HG03196 (cell line): ENCODE results near the gene TRPM2.
"Not testable (repeated sequence)": the region's sequence is repeated elsewhere in the genome, so short reads cannot be mapped to it uniquely, and the experiment has no call there.

Experiments used
- ATAC-seq: cut with Tn5 transposase; IDR thresholded peaks from one replicate; pipeline ENCODE4 v1.9.1; 2021; ENCODE audit not compliant: unreplicated experiment

The TRPM2 gene

DNA sequence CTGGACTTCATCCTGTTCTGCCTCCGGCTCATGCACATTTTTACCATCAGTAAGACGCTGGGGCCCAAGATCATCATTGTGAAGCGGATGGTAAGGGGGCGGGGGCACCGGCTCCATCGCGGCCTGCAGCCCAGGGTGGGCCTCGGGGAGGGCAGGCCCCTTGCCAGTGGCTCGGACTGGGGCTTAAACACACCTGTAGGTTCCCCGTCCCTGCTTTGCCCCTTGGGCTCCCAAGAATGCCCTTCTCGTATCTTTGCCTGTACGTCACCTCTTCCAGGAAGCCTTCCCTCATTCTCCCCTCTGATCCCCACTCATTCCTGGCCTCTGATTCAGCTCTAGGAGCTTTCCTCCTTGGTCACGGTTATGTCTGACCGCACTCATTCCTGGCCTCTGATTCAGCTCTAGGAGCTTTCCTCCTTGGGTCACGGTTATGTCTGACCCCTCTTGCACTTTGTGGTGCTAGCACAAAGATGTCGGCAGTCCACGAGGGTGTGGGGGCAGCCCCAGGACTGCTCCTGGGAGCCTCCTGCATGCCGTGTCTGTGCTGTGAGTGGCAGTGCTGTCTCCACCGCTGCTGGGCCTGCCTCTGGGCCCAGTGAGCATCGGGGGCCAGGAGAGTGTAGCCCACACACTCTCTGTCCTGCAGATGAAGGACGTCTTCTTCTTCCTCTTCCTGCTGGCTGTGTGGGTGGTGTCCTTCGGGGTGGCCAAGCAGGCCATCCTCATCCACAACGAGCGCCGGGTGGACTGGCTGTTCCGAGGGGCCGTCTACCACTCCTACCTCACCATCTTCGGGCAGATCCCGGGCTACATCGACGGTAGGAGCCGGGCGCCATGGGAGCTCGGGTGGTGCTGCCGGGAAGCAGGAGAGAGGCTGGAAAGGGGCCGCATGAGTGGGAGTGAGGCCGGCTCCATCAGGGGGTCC, 52.8 kb downstream of the TRPM2 start:
- no peak for ATAC-seq

GRCh38 chr21:44406953-44407352, 53.5 kb downstream of the TRPM2 start:
- no peak for ATAC-seq

DNA sequence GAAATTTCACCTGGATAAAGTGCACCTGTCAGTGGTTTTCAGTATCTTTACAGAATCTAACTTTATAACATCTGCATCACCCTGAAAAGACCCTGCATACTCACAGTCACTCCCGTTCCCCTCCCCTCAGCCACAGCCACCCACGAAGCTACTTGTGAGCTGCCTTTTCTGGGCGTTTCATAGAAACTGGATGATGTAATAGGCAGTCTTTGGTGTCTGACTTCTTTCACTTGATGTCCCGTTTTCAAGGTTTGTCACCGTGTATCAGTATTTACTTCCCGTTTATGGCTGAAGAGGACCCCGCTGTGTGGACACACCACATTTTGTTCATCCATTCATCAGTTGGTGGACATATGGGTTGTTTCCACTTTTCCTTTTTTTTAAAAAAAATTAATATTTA, 54.1 kb downstream of the TRPM2 start:
- ATAC-seq: no peak

DNA sequence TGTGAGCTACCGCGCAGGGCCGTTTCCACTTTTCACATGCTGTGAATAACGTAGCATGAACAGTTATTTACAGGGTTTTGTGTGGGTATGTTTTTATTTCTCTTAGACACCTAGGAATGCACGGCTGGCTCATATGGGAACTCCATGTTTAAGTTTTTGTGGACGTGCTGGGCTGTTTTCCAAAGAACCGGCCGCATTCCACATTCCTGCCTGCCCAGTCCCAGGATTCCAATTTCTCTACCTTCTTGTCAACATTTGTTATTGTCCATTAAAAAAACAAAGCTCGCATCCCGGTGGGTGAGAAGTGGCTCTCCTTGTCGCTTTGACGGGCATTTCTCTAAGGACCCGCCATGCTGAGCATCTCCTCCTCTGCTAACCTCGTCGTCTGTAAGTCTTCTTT, 54.8 kb downstream of the TRPM2 start:
- ATAC-seq: no peak

GRCh38 chr21:44413566-44414290, 60.3 kb downstream of the TRPM2 start:
- ATAC-seq: no peak

DNA sequence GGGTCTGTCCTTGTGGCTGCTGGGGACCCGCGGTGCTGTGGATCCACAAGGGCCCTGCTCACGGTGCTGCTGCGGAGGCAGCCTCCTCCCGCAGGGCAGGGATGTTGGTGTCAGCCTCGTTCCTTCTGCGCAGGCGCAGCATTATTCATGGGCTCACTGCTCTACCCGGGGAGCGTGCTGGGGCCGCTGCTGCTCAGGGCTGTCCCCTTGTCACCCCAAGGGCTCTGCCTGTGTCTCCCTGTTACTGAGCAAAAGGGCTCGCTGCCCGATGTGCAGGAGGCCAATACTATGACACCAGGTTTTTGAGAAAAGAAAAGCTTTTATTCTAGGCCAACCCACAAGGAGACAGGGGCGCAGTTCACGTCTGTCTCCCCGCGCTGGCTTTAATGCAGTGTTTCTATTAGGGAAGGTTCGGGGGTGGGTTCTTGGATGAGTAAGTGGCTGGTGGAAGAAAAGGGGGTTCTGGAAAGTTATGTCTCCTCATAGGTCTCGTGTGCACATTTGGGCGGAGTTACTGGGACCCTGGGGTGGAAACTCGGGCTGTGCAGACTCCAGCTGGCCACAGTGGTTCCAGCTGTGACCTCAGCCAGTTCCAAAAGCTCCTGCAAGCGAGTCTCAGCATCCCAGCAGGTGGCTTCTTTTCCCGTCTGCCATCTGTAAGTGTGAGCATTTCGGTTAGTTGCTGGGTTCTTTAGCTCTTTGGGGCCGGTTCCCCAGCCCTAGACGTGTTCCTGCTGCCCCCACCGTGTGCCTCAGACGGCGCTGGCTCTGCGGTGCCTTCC, 61.1 kb downstream of the TRPM2 start:
- no peak for ATAC-seq

DNA sequence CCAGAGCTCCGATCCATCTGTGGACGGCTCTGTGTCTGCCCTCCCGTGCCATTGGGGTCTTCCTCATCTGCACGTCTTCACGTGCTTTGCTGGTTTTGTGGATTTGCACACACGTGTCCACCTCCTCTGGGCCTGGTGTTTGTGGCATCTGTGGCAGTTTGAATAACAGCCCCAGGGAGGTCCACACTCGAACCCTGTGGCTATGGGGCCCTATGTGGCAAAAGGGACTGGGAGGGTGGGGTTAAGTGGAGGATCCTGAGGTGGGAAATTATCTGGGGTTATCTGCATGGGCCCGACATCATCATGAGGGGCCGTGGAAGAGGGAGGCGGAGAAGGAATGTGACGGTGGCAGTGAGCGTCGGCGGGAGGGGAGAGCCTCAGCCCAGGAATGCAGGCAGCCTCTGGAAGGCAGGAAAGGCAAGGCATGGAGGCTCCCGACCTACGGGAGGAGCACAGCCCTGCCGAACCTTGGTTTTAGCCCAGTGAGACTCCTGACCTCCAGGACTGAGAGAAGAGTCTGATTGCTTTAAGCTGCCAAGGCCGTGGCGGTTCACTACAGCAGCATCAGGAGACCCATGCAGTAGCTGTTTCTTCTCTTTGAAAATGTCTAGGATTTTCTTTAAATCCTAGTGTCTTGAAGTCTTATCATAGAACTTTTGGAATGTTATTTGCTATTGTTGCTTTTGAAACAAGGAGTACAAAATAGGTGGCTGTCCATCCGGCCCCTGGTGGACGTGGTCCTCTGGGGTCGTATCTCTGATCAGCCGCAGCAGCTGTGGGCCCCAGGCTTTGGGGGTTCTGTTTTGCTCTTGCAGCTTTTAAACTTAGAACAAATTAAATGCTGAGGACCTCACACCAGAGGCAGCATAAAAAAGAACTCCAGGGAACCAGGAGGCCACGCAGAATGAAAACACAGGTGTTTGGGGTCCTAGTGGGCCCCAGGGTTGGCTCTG, 61.9 kb downstream of the TRPM2 start:
- no peak for ATAC-seq

DNA sequence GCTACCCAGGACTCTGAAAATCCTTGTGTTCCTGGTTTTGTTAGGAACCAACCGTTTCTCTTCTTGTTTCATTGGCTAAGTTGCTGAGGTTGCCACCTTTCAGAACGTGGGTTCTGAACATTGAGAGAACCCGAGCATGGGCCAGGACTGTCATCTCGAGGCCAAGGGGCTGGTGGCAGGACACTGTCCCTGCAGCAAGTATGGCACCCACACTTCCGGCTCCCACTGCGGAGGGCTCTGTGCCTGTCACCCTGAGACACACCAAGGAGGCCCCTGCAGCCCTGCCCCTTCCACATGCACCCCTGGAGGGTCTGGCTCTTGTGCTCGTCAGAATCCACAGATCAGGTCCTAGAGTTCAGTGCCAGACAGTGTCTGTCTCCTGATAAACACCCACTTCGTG, 62.8 kb downstream of the TRPM2 start:
- ATAC-seq: no peak

DNA sequence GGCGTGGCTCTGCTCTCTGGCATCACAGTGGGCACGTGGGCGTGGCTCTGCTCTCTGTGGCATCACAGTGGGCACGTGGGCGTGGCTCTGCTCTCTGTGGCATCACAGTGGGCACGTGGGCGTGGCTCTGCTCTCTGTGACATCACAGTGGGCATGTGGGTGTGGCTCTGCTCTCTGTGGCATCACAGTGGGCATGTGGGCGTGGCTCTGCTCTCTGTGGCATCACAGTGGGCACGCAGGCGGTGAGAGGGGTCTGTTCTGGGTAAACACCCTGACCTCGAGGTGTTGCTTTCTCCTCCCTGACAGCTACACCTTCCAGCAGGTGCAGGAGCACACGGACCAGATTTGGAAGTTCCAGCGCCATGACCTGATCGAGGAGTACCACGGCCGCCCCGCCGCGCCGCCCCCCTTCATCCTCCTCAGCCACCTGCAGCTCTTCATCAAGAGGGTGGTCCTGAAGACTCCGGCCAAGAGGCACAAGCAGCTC, 64.2 kb downstream of the TRPM2 start:
- ATAC-seq: not testable (repeated sequence)

DNA sequence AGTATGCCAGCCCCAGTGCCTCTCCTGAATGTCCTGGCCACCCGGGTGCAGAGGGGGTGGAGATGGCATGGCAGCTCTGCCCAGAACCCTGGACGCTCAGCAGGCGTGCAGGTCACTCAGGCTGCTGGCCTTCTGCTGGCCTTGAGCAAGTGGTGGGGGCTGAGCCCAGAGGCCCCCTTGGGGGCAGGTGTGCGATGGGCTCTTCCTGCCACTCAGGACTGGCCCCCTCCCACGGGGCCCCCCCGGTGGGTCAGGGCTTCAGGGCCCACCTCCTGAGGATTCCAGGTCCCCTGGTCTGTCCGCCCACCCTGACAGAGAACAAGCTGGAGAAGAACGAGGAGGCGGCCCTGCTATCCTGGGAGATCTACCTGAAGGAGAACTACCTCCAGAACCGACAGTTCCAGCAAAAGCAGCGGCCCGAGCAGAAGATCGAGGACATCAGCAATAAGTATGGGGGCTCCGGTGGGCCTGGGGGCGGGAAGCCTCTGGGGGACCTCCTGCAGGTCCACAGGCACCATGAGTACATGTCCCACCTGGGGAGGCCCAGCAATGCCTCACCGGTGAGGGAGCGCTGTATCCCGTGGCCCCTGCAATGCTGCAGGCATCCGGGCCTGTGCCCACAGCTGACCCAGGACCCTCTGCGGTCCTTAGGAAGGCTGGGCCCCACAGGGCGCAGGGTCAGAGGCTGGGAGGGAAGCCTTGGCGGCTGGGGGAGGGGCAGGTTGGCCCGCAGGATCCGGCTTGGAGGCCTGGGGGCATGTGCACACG, 64.9 kb downstream of the TRPM2 start:
- no peak for ATAC-seq

DNA sequence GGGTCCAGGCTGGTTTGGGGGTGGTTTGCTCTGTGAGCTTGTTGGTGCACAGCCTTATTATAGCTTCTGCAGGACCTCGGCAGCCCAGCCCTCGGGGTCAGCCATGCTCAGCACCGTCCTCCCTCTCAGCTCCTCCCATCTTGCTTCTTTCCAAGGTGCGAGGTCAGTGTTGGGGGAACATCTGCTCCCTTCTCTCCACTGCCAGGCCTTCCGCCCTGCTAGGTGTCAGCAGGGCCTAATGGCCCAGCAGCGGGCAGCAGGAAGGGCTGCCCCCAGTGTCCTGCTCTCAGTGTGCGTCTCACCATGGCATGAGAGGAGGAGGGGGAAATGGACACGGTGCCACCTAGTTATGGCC, 65.4 kb downstream of the TRPM2 start:
- ATAC-seq: no peak

DNA sequence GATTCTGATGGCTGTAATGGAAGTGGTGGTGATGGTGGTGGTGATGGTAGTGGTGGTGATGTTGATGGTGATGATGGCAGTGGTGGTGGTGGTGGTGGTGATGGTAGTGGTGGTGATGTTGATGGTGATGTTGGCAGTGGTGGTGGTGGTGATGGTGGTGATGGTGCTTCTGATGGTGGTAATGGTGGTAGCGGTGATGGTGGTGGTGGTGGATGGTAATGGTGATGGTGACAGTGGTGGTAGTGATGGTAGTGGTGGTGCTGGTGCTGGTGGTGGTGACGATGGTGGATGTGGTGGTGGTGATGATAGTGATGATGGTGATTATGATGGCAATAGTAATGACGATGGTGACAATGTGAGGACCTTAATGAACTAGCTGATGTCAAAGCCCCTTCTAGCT, 66.3 kb downstream of the TRPM2 start:
- ATAC-seq: no peak

DNA sequence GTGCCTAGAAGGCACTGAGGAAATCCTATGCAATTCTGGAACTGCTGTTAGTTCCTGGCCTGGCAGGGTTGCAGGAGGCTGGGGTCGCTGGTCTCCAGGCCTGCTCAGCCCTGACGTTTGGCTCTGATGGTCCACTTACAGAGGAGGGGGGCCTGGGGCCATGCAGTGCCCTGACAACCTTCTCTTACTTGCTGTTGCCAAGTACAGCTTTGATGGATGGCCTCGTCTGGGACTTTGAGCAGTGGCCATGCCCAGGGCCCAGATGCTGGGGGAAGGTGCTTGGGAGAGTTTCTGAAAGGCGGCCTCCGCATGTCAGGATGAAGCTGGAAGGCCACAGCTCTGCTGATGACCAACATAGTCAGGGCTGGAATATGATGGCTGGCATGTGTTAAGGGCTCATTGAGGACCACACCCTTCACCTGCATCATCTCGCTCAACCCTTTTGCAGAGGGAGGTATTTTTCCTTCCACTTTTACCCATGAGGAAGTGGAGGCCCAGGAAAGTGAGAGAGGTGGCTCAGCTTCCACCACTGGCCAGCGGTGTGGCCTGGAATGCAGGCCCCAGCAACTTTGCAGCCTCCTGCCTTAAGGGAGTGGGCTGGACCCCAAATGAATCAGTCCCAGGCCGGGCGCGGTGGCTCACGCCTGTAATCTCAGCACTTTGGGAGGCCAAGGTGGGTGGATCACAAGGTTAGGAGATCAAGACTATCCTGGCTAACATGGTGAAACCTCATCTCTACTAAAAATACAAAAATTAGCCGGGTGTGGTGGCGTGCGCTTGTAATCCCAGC, 67.2 kb downstream of the TRPM2 start:
- ATAC-seq: no peak

- ATAC-seq: no peak
Observed at GRCh38 chr21:44421901-44422840, 68.8 kb downstream of the TRPM2 start.

DNA sequence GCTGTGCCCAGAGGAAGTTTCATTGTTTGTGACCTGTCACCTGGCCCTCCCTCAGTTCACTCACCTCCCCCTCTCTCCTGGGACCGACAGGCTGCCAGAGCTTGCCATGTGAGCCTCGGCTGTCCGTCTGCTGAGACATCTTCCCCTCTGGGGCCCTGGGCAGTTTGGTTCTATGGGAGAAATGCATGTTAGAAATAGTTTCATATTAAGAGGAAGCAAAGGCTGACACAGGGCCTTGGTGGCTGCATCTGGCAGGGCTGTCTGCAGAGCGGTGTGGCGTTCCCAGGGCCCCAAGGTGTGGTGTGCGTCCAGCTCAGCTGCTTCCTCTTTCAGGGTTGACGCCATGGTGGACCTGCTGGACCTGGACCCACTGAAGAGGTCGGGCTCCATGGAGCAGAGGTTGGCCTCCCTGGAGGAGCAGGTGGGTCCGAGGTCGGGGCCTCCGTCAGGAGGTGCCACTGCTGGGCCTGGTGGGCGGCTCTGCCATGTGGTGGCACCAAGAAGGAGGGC, 69.9 kb downstream of the TRPM2 start:
- ATAC-seq: no peak

- no peak for ATAC-seq
Observed at GRCh38 chr21:44423941-44424607, 70.7 kb downstream of the TRPM2 start.
